Psoas muscle (tissue), 8 donors: ENCODE measurements around the gene MTUS2. TPM values are rescaled to one million over a fixed set of nuclear protein-coding genes. Genes with fewer than 3 reads are reported as not detected.

Experiments used
- ATAC-seq, 4 donors: fragments of 200-7000 bp; cut with Tn5 transposase; one replicate each; pipeline ENCODE4 v1.9.1; 2020; ENCODE audit warnings: moderate library complexity in 3 of 4, mild to moderate bottlenecking in 2 of 4
- DNase-seq, 2 donors: peaks; one replicate each; pipeline ENCODE4 v3.0.0-alpha.2; 2020
- H3K27ac ChIP-seq: fragments of 200-600 bp; one replicate; pipeline ENCODE4 v1.8.0; 2022
- H3K27me3 ChIP-seq, 3 donors: fragments of 200-600 bp in 1 of 3; one replicate each; pipeline versions ENCODE4 v1.6.1 to v1.8.0; 2013 to 2022; ENCODE audit warnings: low read length in 2 of 3, mild to moderate bottlenecking in 2 of 3, moderate library complexity in 1 of 3; ENCODE audit not compliant: insufficient read depth in 3 of 3
- H3K36me3 ChIP-seq, 2 donors: fragments of 200-600 bp in 1 of 2; one replicate each; pipeline versions ENCODE4 v1.6.1 to v1.8.0; 2013 to 2022; ENCODE audit warnings: low read depth in 1 of 2, mild to moderate bottlenecking in 1 of 2, moderate library complexity in 1 of 2; ENCODE audit not compliant: insufficient read depth in 1 of 2
- H3K4me1 ChIP-seq: fragments of 200-600 bp; one replicate; pipeline ENCODE4 v1.8.0; 2022
- H3K4me3 ChIP-seq: fragments of 200-600 bp; one replicate; pipeline ENCODE4 v1.8.0; 2022; ENCODE audit warnings: mild to moderate bottlenecking
- H3K9me3 ChIP-seq: fragments of 200-600 bp; one replicate; pipeline ENCODE4 v1.8.0; 2022
- WGBS, 3 donors: extraction: QIAGEN DNeasy Blood & Tissue Kit; methylation state at CpG; one replicate each; pipeline versions ENCODE4 v1.1.6 to v1.1.7; 2013; 5-methylcytosine and 5-hydroxymethylcytosine counted together
- intact Hi-C, 2 donors: fragments of 100-400 bp; cut with DNase I; formaldehyde crosslinking; loops; one replicate each; pipeline versions ENCODE4 v1.11.0 to v1.14.2; 2022
- polyA plus RNA-seq, 3 donors: library from polyadenylated mRNA; stranded (reverse); fragments of 200-250 nt; gene quantifications; one replicate each; pipeline ENCODE4 v1.2.3, GENCODE V29; 2013
- total RNA-seq, 4 donors: library from RNA; stranded (reverse); fragmentation: NEBNext Ultra II Directional in 2 of 4; extraction: Animal tissue kit (Norgen Biotek cat#: 25700) in 2 of 4; gene quantifications; one replicate each; pipeline versions ENCODE4 v1.2.1 to v1.2.4, GENCODE V29; 2021 to 2023
- TF ChIP-seq, protein P1 (sequence below): fragments of 200-600 bp; IDR thresholded peaks from one replicate; pipeline ENCODE4 v1.8.0; 2022; ENCODE audit warnings: antibody characterized with exemption
- donor health status: healthy with polysubstance abuse.
- donor health status: DM: no; HTN: no; CAD: no; lungs with moderate emphysema.
- donor health status: Bipolar disorder and iron deficiency.
- donor health status: healthy.
- donor health status: DM: yes; HTN: yes; CAD: no.
- donor health status: DM: no; HTN: no; CAD: no.
- donor health status: DM: no; HTN: no; CAD: no.
- donor health status: DM: yes; HTN: yes; CAD: no.

MTUS2 gene
- total and polyA plus RNA-seq, 7 donors: 0.03 to 0.79 (median 0.14) TPM; not detected in 2

DNA sequence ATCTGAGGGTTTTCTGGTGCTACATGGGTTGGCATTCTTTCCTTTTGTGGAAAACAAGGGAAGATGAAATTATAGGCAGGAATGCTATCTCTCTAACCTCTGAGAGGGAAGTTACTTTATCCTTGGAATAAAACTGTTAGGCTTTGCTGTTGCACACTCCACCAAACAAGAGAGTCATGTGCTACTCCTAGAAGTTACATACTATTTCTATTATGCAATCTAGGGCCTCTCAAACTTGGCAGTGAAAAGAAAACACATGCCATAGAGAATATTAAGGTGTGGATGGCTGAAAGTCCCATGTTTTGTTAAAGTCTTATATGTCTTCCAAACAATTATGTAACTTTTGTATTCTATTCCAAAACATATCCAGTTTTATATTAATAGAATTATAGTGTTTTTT lies 407.4 kb downstream of the MTUS2 start:
- Histone ChIP-seq H3K27ac (no peak overlapping the region), H3K4me3 (no peak overlapping the region), H3K4me1 (no peaks in the 10 kb centered on the region), H3K9me3 (no peaks in the 10 kb centered on the region), H3K36me3 (no peaks in the 10 kb centered on the region), H3K27me3 (peaks cover 0 to 2% (median 0%) of the 10 kb centered on the region in 3 donors)
- DNase-seq (no peak), ATAC-seq (no peak)
- intact Hi-C loops: no loop called here
- TF ChIP-seq, protein P1, sequence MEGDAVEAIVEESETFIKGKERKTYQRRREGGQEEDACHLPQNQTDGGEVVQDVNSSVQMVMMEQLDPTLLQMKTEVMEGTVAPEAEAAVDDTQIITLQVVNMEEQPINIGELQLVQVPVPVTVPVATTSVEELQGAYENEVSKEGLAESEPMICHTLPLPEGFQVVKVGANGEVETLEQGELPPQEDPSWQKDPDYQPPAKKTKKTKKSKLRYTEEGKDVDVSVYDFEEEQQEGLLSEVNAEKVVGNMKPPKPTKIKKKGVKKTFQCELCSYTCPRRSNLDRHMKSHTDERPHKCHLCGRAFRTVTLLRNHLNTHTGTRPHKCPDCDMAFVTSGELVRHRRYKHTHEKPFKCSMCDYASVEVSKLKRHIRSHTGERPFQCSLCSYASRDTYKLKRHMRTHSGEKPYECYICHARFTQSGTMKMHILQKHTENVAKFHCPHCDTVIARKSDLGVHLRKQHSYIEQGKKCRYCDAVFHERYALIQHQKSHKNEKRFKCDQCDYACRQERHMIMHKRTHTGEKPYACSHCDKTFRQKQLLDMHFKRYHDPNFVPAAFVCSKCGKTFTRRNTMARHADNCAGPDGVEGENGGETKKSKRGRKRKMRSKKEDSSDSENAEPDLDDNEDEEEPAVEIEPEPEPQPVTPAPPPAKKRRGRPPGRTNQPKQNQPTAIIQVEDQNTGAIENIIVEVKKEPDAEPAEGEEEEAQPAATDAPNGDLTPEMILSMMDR: no peak

- no peak for ATAC-seq
- Histone ChIP-seq H3K36me3 (no peaks in the 10 kb centered on the region), H3K9me3 (no peaks in the 10 kb centered on the region), H3K27ac (no peak overlapping the region), H3K4me1 (no peaks in the 10 kb centered on the region), H3K4me3 (no peak overlapping the region), H3K27me3 (no peaks in the 10 kb centered on the region)
- intact Hi-C loops: no loop called here
- DNase-seq: no peak
- 47 to 55% (median 52%) methylated on average over 3 of the region's 3 CpGs for WGBS, 3 donors
- TF ChIP-seq, protein P1: no peak
These were observed 410.2 kb downstream of the MTUS2 start for GRCh38 chr13:29230299-29230845.

DNA sequence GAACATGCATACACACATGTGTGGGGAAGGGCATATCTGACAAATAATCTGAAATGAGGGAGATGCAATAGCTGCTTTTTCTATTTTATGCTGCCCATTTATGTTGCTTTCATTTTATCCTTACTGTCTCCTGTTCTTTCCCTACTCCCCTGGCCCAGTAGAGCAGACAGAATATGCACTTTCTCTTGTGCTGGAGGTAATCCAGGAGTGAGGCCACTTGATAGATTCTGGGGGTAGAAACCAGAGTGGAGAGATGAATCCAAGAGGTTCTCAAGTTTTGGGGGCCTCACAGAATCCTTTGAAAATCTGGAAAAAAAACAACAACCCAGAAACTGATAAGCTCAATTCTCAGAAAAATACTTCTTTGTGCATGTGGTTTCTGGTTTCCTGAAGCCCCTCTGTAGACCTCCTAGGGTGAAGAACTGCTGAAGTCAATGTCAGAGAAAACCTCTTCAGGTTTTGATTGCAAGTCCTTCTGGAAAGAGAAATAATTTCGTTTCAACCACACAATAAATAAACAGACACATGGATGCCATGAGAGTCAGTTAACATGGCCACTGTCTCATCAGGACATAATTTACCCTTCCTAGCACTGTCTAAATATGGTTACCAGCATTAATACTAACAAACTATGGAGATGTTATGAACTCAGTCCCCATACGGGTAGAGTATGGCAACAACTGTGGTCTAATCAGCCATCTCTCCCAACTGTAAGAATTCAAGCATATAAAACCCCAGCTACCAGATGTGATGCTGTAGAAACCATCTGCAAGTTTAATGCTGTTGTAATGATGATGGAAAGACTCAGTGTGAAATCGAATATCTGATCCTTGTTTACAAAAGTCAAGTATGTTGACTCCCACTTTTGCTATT lies 419.8 kb downstream of the MTUS2 start:
- Histone ChIP-seq H3K9me3 (no peaks in the 10 kb centered on the region), H3K4me3 (no peak overlapping the region), H3K27me3 (no peaks in the 10 kb centered on the region), H3K4me1 (no peaks in the 10 kb centered on the region), H3K27ac (no peak overlapping the region), H3K36me3 (no peaks in the 10 kb centered on the region)
- ATAC-seq (no peak), DNase-seq (no peak)
- TF ChIP-seq, protein P1: no peak
- 36 to 43% (median 42%) methylated on average over 3 of the region's 3 CpGs for WGBS, 3 donors
- intact Hi-C loops: no loop called here

DNA sequence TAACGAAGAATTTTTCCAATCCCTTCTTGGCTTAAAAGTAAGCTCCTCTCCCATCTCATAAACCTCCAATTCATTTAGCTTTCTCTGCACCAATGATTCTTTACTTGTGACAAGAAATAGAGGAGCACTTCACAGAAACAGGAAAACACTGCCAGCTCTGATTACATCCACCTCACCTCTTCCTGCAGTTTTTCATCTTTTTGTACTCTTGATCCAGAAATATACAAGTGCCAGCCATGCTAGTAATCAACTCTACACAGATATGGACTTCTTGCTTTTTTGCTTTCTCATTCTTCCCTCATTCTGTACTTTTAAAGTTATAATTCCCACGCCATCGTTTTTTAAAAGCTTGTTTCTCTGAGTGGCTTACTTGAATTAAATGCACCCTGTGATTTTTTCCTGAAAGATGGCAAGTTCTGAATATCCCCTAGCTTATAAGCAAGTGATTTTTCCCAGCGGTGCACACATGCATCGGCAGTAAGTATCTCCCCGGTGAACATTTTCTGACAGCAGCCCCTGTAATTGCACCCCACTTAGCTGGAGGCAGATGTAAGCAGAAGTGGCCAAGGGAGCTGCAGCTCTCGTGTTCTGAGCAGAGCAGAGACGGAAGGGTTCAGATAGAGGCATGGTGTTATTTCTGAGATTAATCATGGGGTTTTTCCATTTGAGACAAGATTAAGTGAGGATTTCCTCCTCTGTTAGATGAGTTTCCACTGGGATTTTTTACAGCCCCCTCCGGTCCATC lies 434.7 kb downstream of the MTUS2 start:
- Histone ChIP-seq H3K27me3 (no peaks in the 10 kb centered on the region), H3K36me3 (no peaks in the 10 kb centered on the region), H3K27ac (no peak overlapping the region), H3K4me1 (no peaks in the 10 kb centered on the region), H3K9me3 (no peaks in the 10 kb centered on the region), H3K4me3 (no peak overlapping the region)
- 46 to 52% (median 46%) methylated on average over 9 of the region's 9 CpGs for WGBS, 3 donors
- intact Hi-C loops: no loop called here
- no peak for ATAC-seq
- no peak for DNase-seq
- TF ChIP-seq, protein P1: no peak
